CD8-positive, alpha-beta memory T cell (primary cell): ENCODE measurements around the gene PDZD7. TPM values are rescaled to one million over a fixed set of nuclear protein-coding genes. Genes with fewer than 3 reads are reported as not detected.
A peak's percentile ranks its signal among the peaks of the same experiment; 100 is the strongest.

Experiments
- CTCF ChIA-PET: fragments of 350-600 bp; sonication (Branson Sonifier 250); formaldehyde crosslinking; loops from one replicate; lab custom pipeline; 2021; ENCODE audit warnings: antibody characterized with exemption; lab: Charles Lee
- POLR2A ChIA-PET: fragments of 350-600 bp; sonication (Branson Sonifier 250); formaldehyde crosslinking; loops from one replicate; lab custom pipeline; 2021; ENCODE audit warnings: antibody characterized with exemption; lab: Charles Lee
- DNase-seq, 5 donors: peaks; one replicate each; pipeline versions ENCODE4 v3.0.0 to v3.0.0-alpha.2; 2020 to 2022; ENCODE audit warnings: mixed read lengths in 1 of 5
- H3K27ac ChIP-seq: one replicate; pipeline ENCODE4 v1.7.0; 2013; ENCODE audit warnings: low read depth, mild to moderate bottlenecking, low read length, moderate library complexity
- H3K27me3 ChIP-seq: 2 replicates; pipeline ENCODE4 v1.7.0; 2013; ENCODE audit warnings: low read length, mild to moderate bottlenecking; ENCODE audit not compliant: insufficient read depth, poor library complexity, severe bottlenecking
- H3K36me3 ChIP-seq: 2 replicates; pipeline ENCODE4 v1.7.0; 2013; ENCODE audit warnings: mild to moderate bottlenecking, low read length, moderate library complexity; ENCODE audit not compliant: insufficient read depth
- H3K4me1 ChIP-seq: 2 replicates; pipeline ENCODE4 v1.7.0; 2013; ENCODE audit warnings: mild to moderate bottlenecking, low read length, moderate library complexity; ENCODE audit not compliant: insufficient read depth
- H3K4me3 ChIP-seq: 2 replicates; pipeline ENCODE4 v1.7.0; 2013; ENCODE audit warnings: mild to moderate bottlenecking, low read length
- H3K9me3 ChIP-seq: 2 replicates; pipeline ENCODE4 v1.7.0; 2013; ENCODE audit warnings: mild to moderate bottlenecking, low read length
- H3K27ac Mint-ChIP-seq, 8 donors: one replicate each; pipeline ENCODE4 v1.8.0; 2020 to 2021; ENCODE audit warnings: mixed read lengths in 8 of 8, mild to moderate bottlenecking in 6 of 8, inconsistent platforms in 3 of 8, moderate library complexity in 3 of 8
- H3K27me3 Mint-ChIP-seq, 2 donors: one replicate each; pipeline ENCODE4 v1.8.0; 2020 to 2021; ENCODE audit warnings: mixed read lengths in 2 of 2, mild to moderate bottlenecking in 1 of 2, moderate library complexity in 1 of 2
- H3K36me3 Mint-ChIP-seq, 3 donors: one replicate each; pipeline ENCODE4 v1.8.0; 2020 to 2021; ENCODE audit warnings: mixed read lengths in 3 of 3, inconsistent platforms in 1 of 3, mild to moderate bottlenecking in 1 of 3
- H3K4me1 Mint-ChIP-seq, 3 donors: one replicate each; pipeline ENCODE4 v1.8.0; 2020 to 2021; ENCODE audit warnings: mixed read lengths in 3 of 3, inconsistent platforms in 1 of 3, mild to moderate bottlenecking in 1 of 3
- H3K4me3 Mint-ChIP-seq, 7 donors: one replicate each; pipeline ENCODE4 v1.8.0; 2020 to 2021; ENCODE audit warnings: mixed read lengths in 7 of 7, mild to moderate bottlenecking in 6 of 7, moderate library complexity in 4 of 7, inconsistent platforms in 2 of 7
- H3K9me3 Mint-ChIP-seq, 5 donors: one replicate each; pipeline ENCODE4 v1.8.0; 2020 to 2022; ENCODE audit warnings: mixed read lengths in 5 of 5, mild to moderate bottlenecking in 3 of 5, moderate library complexity in 2 of 5, inconsistent platforms in 1 of 5
- polyA plus RNA-seq: library from polyadenylated mRNA; unstranded; fragments of 300-500 nt; fragmentation: Illumina TruSeq; gene quantifications from one replicate; pipeline ENCODE4 v1.2.3, GENCODE V29; 2021
- total RNA-seq, 2 experiments: library from RNA; stranded (reverse); gene quantifications; one replicate each; pipeline ENCODE4 v1.2.3, GENCODE V29; 2021

Gene PDZD7
- total and polyA plus RNA-seq, 3 experiments from 2014 or later = 0.23 to 0.33 (median 0.31) TPM

GRCh38 chr10:101003639-101004206, 27.2 kb downstream of the PDZD7 start:
- Mint-ChIP-seq H3K4me1 (peaks cover 8 to 12% (median 9%) of the 10 kb centered on the region in 3 donors), H3K27ac (no peak overlapping the region), H3K36me3 (peaks cover 0 to 29% (median 0%) of the 10 kb centered on the region in 3 donors), H3K9me3 (no peaks in the 10 kb centered on the region), H3K27me3 (no peaks in the 10 kb centered on the region), H3K4me3 (no peak overlapping the region)
- no peaks in the 10 kb centered on the region for H3K36me3 ChIP-seq
- no peak for DNase-seq
- H3K4me3 ChIP-seq = no peak overlapping the region
- H3K4me1 ChIP-seq = peaks cover 9% of the 10 kb centered on the region
- no peak overlapping the region for H3K27ac ChIP-seq
- no peaks in the 10 kb centered on the region for H3K9me3 ChIP-seq
- CTCF ChIA-PET = interaction anchor here (2.2 to 4.9 kb wide), 3 partner anchors 8 to 15 kb away, joined by 7 to 30 read pairs (median 9); no protein-coding TSS in a partner anchor
- POLR2A ChIA-PET = interaction anchor here (1.6 kb wide), 1 partner anchor 27 kb away, joined by 3 read pairs; the partner anchor contains the start of genes PDZD7 and SFXN3
- H3K27me3 ChIP-seq = no peaks in the 10 kb centered on the region

GRCh38 chr10:101002456-101002855, 28.5 kb downstream of the PDZD7 start:
- no peaks in the 10 kb centered on the region for H3K27me3 Mint-ChIP-seq
- POLR2A ChIA-PET = no interaction called here

GRCh38 chr10:101001659-101002035, 29.3 kb downstream of the PDZD7 start:
- Mint-ChIP-seq H3K27ac (peak overlapping the region in 1 of 8 donors; percentile 13), H3K36me3 (peaks cover 0 to 32% (median 0%) of the 10 kb centered on the region in 3 donors)

More at GRCh38 chr10:101002456-101002855, 28.5 kb downstream of the PDZD7 start:
- Histone ChIP-seq H3K36me3 (no peaks in the 10 kb centered on the region), H3K9me3 (no peaks in the 10 kb centered on the region), H3K4me3 (no peak overlapping the region), H3K27me3 (no peaks in the 10 kb centered on the region), H3K4me1 (peaks cover 16% of the 10 kb centered on the region), H3K27ac (no peak overlapping the region)
- DNase-seq = no peak
- H3K36me3 Mint-ChIP-seq = peaks cover 0 to 35% (median 0%) of the 10 kb centered on the region in 3 donors
- peaks cover 14 to 22% (median 17%) of the 10 kb centered on the region in 3 donors for H3K4me1 Mint-ChIP-seq
- no peak overlapping the region for H3K4me3 Mint-ChIP-seq
- CTCF ChIA-PET = interaction anchor here (1.8 to 4.9 kb wide), 4 partner anchors 9 to 16 kb away, joined by 4 to 30 read pairs (median 8); no protein-coding TSS in a partner anchor
- H3K27ac Mint-ChIP-seq = no peak overlapping the region
- H3K9me3 Mint-ChIP-seq = no peaks in the 10 kb centered on the region

GRCh38 chr10:101000915-101001658, 29.8 kb downstream of the PDZD7 start:
- no peaks in the 10 kb centered on the region for H3K27me3 Mint-ChIP-seq
- Histone ChIP-seq H3K4me3 (no peak overlapping the region), H3K4me1 (peaks cover 23% of the 10 kb centered on the region), H3K27ac (peak overlapping the region; percentile 67), H3K36me3 (no peaks in the 10 kb centered on the region), H3K9me3 (no peaks in the 10 kb centered on the region), H3K27me3 (no peaks in the 10 kb centered on the region)
- H3K36me3 Mint-ChIP-seq = peaks cover 0 to 29% (median 0%) of the 10 kb centered on the region in 3 donors
- H3K4me1 Mint-ChIP-seq = peaks cover 21 to 32% (median 22%) of the 10 kb centered on the region in 3 donors
- no peaks in the 10 kb centered on the region for H3K9me3 Mint-ChIP-seq
- ChIA-PET CTCF (interaction anchor here (0.7 to 2.6 kb wide), 5 partner anchors 7 to 18 kb away, joined by 3 to 9 read pairs (median 5); no protein-coding TSS in a partner anchor), POLR2A (interaction anchor here (0.6 kb wide), 1 partner anchor 42 kb away, joined by 4 read pairs; no protein-coding TSS in a partner anchor)
- H3K4me3 Mint-ChIP-seq = peak overlapping the region; percentile 71 to 92 (median 84)
- DNase-seq = no peak
- H3K27ac Mint-ChIP-seq = peak overlapping the region in 7 of 8 donors; percentile 44 to 88 (median 84)

More at GRCh38 chr10:101001659-101002035, 29.3 kb downstream of the PDZD7 start:
- H3K27me3 ChIP-seq = no peaks in the 10 kb centered on the region
- Mint-ChIP-seq H3K9me3 (no peaks in the 10 kb centered on the region), H3K4me3 (peak overlapping the region in 2 of 7 donors; percentile 83 to 92), H3K27me3 (no peaks in the 10 kb centered on the region), H3K4me1 (peaks cover 16 to 26% (median 17%) of the 10 kb centered on the region in 3 donors)
- ChIA-PET POLR2A (interaction anchor here (0.6 kb wide), 1 partner anchor 42 kb away, joined by 4 read pairs; no protein-coding TSS in a partner anchor), CTCF (interaction anchor here (1.6 to 2.6 kb wide), 4 partner anchors 8 to 17 kb away, joined by 4 to 9 read pairs (median 6); no protein-coding TSS in a partner anchor)
- no peak overlapping the region for H3K4me3 ChIP-seq
- H3K36me3 ChIP-seq = no peaks in the 10 kb centered on the region
- DNase-seq = no peak
- H3K4me1 ChIP-seq = peaks cover 18% of the 10 kb centered on the region
- H3K9me3 ChIP-seq = no peaks in the 10 kb centered on the region
- no peak overlapping the region for H3K27ac ChIP-seq

- H3K4me3 ChIP-seq = no peak overlapping the region
- no peaks in the 10 kb centered on the region for H3K9me3 ChIP-seq
- H3K27ac Mint-ChIP-seq = peak overlapping the region in 5 of 8 donors; percentile 80 to 94 (median 86)
- H3K36me3 Mint-ChIP-seq = peaks cover 0 to 24% (median 0%) of the 10 kb centered on the region in 3 donors
- POLR2A ChIA-PET = interaction anchor here (1.1 kb wide), 1 partner anchor 15 kb away, joined by 3 read pairs; no protein-coding TSS in a partner anchor
- peak overlapping the region; percentile 45 to 90 (median 82) for H3K4me3 Mint-ChIP-seq
- H3K27me3 ChIP-seq = no peaks in the 10 kb centered on the region
- no peaks in the 10 kb centered on the region for H3K36me3 ChIP-seq
- H3K9me3 Mint-ChIP-seq = no peaks in the 10 kb centered on the region
- peaks cover 21 to 35% (median 23%) of the 10 kb centered on the region in 3 donors for H3K4me1 Mint-ChIP-seq
- no peaks in the 10 kb centered on the region for H3K27me3 Mint-ChIP-seq
- H3K4me1 ChIP-seq = peaks cover 24% of the 10 kb centered on the region
- CTCF ChIA-PET = interaction anchor here (0.7 to 4.7 kb wide), 5 partner anchors 9 to 92 kb away, joined by 3 to 73 read pairs (median 5); partner anchors contain the start of genes MRPL43 and TWNK
- DNase-seq = no peak
- peak overlapping the region; percentile 67 for H3K27ac ChIP-seq
Measured at GRCh38 chr10:101000127-101000914, 30.6 kb downstream of the PDZD7 start.

GRCh38 chr10:100999742-101000126, 31.2 kb downstream of the PDZD7 start, which contains the start of gene LZTS2:
Gene LZTS2 (plus strand): TSS chr10:100999808. CDS start chr10:101002539, 2,731 bp downstream.
- Mint-ChIP-seq H3K4me1 (peaks cover 21 to 35% (median 23%) of the 10 kb centered on the region in 3 donors), H3K36me3 (peaks cover 0 to 21% (median 0%) of the 10 kb centered on the region in 3 donors), H3K27ac (peak within 1 kb of the TSS; percentile 80 to 94 (median 92)), H3K9me3 (no peaks in the 10 kb centered on the region), H3K27me3 (no peaks in the 10 kb centered on the region), H3K4me3 (peak within 1 kb of the TSS; percentile 85 to 99 (median 89))
- Histone ChIP-seq H3K4me1 (peaks cover 24% of the 10 kb centered on the region), H3K4me3 (peak within 1 kb of the TSS; percentile 72), H3K27ac (peak within 1 kb of the TSS; percentile 78), H3K27me3 (no peaks in the 10 kb centered on the region), H3K36me3 (no peaks in the 10 kb centered on the region), H3K9me3 (no peaks in the 10 kb centered on the region)
- POLR2A ChIA-PET = interaction anchor here (1.1 kb wide), 1 partner anchor 15 kb away, joined by 3 read pairs; no protein-coding TSS in a partner anchor
- CTCF ChIA-PET = interaction anchor here (0.8 to 6.5 kb wide), 10 partner anchors 10 to 93 kb away, joined by 3 to 98 read pairs (median 4); partner anchors contain the start of genes MRPL43 and TWNK
- no peak for DNase-seq
